IMR-90 (cell line): ENCODE results near the gene SLIT3. TPM values are rescaled to one million over a fixed set of nuclear protein-coding genes. Genes with fewer than 3 reads are reported as not detected.

Source experiments
- ATAC-seq: fragments of 200-7000 bp; cut with Tn5 transposase; 2 replicates; pipeline ENCODE4 v1.9.1; 2020; ENCODE audit warnings: low read depth, mild to moderate bottlenecking, moderate library complexity
- BruUV-seq: library from RNA; stranded (reverse); fragments of 400-500 nt; replicated peaks from 2 replicates; lab custom pipeline; 2021; lab: Mats Ljungman, UMichigan
- CTCF ChIA-PET: fragments of 300-600 bp; formaldehyde crosslinking; extraction: SDS; loops from one replicate; lab custom pipeline; 2021; ENCODE audit warnings: antibody characterized with exemption; lab: Yijun Ruan, JAX
- POLR2A ChIA-PET: fragments of 300-600 bp; sonication (Branson Sonifier 250); formaldehyde crosslinking; loops from one replicate; lab custom pipeline; 2022; ENCODE audit warnings: antibody characterized with exemption; ENCODE audit not compliant: unreplicated experiment; lab: Charles Lee
- DNase-seq: peaks from one replicate; pipeline ENCODE4 v3.0.0; 2013
- H2AFZ ChIP-seq: replicated peaks from 2 replicates; pipeline ENCODE3; 2013; ENCODE audit warnings: low read length, mild to moderate bottlenecking; ENCODE audit not compliant: poor library complexity
- H2AK5ac ChIP-seq: 2 replicates; pipeline ENCODE4 v1.6.1; 2013; ENCODE audit warnings: low read depth, low read length, inconsistent platforms
- H2AK9ac ChIP-seq: replicated peaks from 2 replicates; pipeline ENCODE3; 2013; ENCODE audit warnings: mild to moderate bottlenecking, low read depth, low read length, moderate library complexity; ENCODE audit not compliant: poor library complexity
- H2BK120ac ChIP-seq: 2 replicates; pipeline ENCODE4 v1.6.1; 2013; ENCODE audit warnings: low read depth, low read length, inconsistent platforms
- H2BK15ac ChIP-seq: 3 replicates; pipeline ENCODE4 v1.6.1; 2013; ENCODE audit warnings: low read depth, low read length, inconsistent platforms
- H2BK20ac ChIP-seq: 2 replicates; pipeline ENCODE4 v1.6.1; 2013; ENCODE audit warnings: low read depth, mild to moderate bottlenecking, inconsistent platforms, low read length, moderate library complexity
- H2BK5ac ChIP-seq: 2 replicates; pipeline ENCODE4 v1.6.1; 2013; ENCODE audit warnings: mild to moderate bottlenecking, low read depth, low read length, inconsistent platforms; ENCODE audit not compliant: poor library complexity, severe bottlenecking
- H3K14ac ChIP-seq: replicated peaks from 2 replicates; pipeline ENCODE4 v1.6.1; 2013; ENCODE audit warnings: low read depth, low read length, inconsistent platforms
- H3K18ac ChIP-seq: 2 replicates; pipeline ENCODE4 v1.6.1; 2013; ENCODE audit warnings: low read depth, low read length, control low read depth
- H3K23ac ChIP-seq: 2 replicates; pipeline ENCODE4 v1.6.1; 2013; ENCODE audit warnings: low read depth, low read length, inconsistent platforms
- H3K27ac ChIP-seq: 2 replicates; pipeline ENCODE4 v1.5.1; 2013; ENCODE audit warnings: mild to moderate bottlenecking, control low read depth, low read length; ENCODE audit not compliant: insufficient read depth
- H3K27me3 ChIP-seq: 2 replicates; pipeline ENCODE4 v1.6.1; 2013; ENCODE audit warnings: low read length; ENCODE audit not compliant: control insufficient read depth, insufficient read depth
- H3K36me3 ChIP-seq: 2 replicates; pipeline ENCODE4 v1.6.1; 2013; ENCODE audit warnings: low read length, mixed read lengths; ENCODE audit not compliant: control insufficient read depth, insufficient read depth
- H3K4ac ChIP-seq: 2 replicates; pipeline ENCODE4 v1.6.1; 2013; ENCODE audit warnings: low read depth, low read length, inconsistent platforms
- H3K4me1 ChIP-seq: 2 replicates; pipeline ENCODE4 v1.6.1; 2013; ENCODE audit warnings: low read length, mixed read lengths; ENCODE audit not compliant: control insufficient read depth, insufficient read depth
- H3K4me2 ChIP-seq: 2 replicates; pipeline ENCODE4 v1.6.1; 2013; ENCODE audit warnings: low read depth, mild to moderate bottlenecking, control low read depth, low read length, moderate library complexity
- H3K4me3 ChIP-seq: 2 replicates; pipeline ENCODE4 v1.5.1; 2013; ENCODE audit warnings: low read depth, mild to moderate bottlenecking, control low read depth, low read length, moderate library complexity; ENCODE audit not compliant: insufficient read depth
- H3K56ac ChIP-seq: 2 replicates; pipeline ENCODE4 v1.6.1; 2013; ENCODE audit warnings: low read length, inconsistent platforms; ENCODE audit not compliant: insufficient read depth; ENCODE audit errors: extremely low read depth
- H3K79me1 ChIP-seq, 2 experiments: 2 replicates each; pipeline ENCODE4 v1.6.1; 2013; ENCODE audit warnings: low read length in 2 of 2, inconsistent platforms in 1 of 2, low read depth in 1 of 2
- H3K9ac ChIP-seq: 2 replicates; pipeline ENCODE4 v1.6.1; 2013; ENCODE audit warnings: low read depth, low read length, control low read depth
- H3K9me1 ChIP-seq: 2 replicates; pipeline ENCODE4 v1.6.1; 2013; ENCODE audit warnings: low read length, inconsistent platforms; ENCODE audit not compliant: insufficient read depth
- H3K9me3 ChIP-seq: 2 replicates; pipeline ENCODE4 v1.6.1; 2013; ENCODE audit warnings: low read length; ENCODE audit not compliant: control insufficient read depth, insufficient read depth
- H4K20me1 ChIP-seq: 2 replicates; pipeline ENCODE4 v1.6.1; 2013; ENCODE audit warnings: low read length, inconsistent platforms; ENCODE audit not compliant: insufficient read depth
- H4K5ac ChIP-seq: 2 replicates; pipeline ENCODE4 v1.6.1; 2013; ENCODE audit warnings: mild to moderate bottlenecking, low read depth, low read length, control low read depth
- H4K8ac ChIP-seq, 2 experiments: 2 replicates each; pipeline ENCODE4 v1.6.1; 2013; ENCODE audit warnings: low read depth in 2 of 2, low read length in 2 of 2, control low read depth in 1 of 2, inconsistent platforms in 1 of 2
- H4K91ac ChIP-seq: 2 replicates; pipeline ENCODE4 v1.6.1; 2013; ENCODE audit warnings: low read depth, low read length, inconsistent platforms; ENCODE audit not compliant: insufficient read depth
- CEBPB ChIP-seq: IDR thresholded peaks from 2 replicates; pipeline ENCODE4 v1.6.1; 2012; ENCODE audit warnings: low read depth, low read length, improper control_type of control experiment
- WGBS, 2 experiments: methylation state at CpG; one replicate each; pipeline versions ENCODE4 v1.1.5 to v1.1.7; 2013; ENCODE audit warnings: missing lambda C conversion rate in 2 of 2; ENCODE audit not compliant: insufficient read length in 1 of 2; ENCODE audit errors: extremely low coverage in 2 of 2; 5-methylcytosine and 5-hydroxymethylcytosine counted together
- dilution Hi-C: fragments of 300-500 bp; cut with HindIII; formaldehyde crosslinking; loops from one replicate; pipeline ENCODE4 v1.14.3; 2018; ENCODE audit warnings: low sequenced_read_pairs; ENCODE audit not compliant: unreplicated experiment
- in situ Hi-C: fragments of 300-500 bp; cut with MboI; formaldehyde crosslinking; loops from 3 replicates; pipeline ENCODE4 v1.14.3; 2019; ENCODE audit warnings: low sequenced_read_pairs, inconsistent platforms, mixed read lengths
- intact Hi-C: fragments of 100-400 bp; cut with micrococcal nuclease; formaldehyde crosslinking; loops from 2 replicates; pipeline ENCODE4 v1.10.0; 2022
- polyA plus RNA-seq, 3 experiments: library from polyadenylated mRNA; depleted of rRNA; stranded (reverse); fragments of >200 nt; gene quantifications; 2 replicates each; pipeline ENCODE4 v1.2.3, GENCODE V29; 2012; ENCODE audit warnings: low replicate concordance in 1 of 3
- total RNA-seq: library from RNA; depleted of rRNA; stranded (reverse); fragments of >200 nt; gene quantifications from 2 replicates; pipeline ENCODE4 v1.2.3, GENCODE V29; 2012
- TF ChIP-seq, protein P1 (sequence below): fragments of 150-350 bp; IDR thresholded peaks from 2 replicates; pipeline ENCODE4 v1.6.1; 2017; ENCODE audit warnings: mild to moderate bottlenecking, antibody characterized with exemption, low read length, low read depth
- TF ChIP-seq, protein P2 (sequence below): conservative IDR thresholded peaks from 2 replicates; pipeline ENCODE4 v1.5.1; 2012; ENCODE audit warnings: mild to moderate bottlenecking, low read depth, low read length, improper control_type of control experiment

Gene SLIT3
- total and polyA plus RNA-seq, 2 of the 4 experiments (the other 2 are of a cell fraction) = 0.18 to 0.50 TPM

- no peak overlapping the region for H4K5ac ChIP-seq
- no peak for DNase-seq
- H3K79me1 ChIP-seq = no peaks in the 10 kb centered on the region
- intact Hi-C loops (no loop called here), dilution Hi-C loops (no loop called here), in situ Hi-C loops (no loop called here)
- H4K20me1 ChIP-seq = no peaks in the 10 kb centered on the region
- no peak overlapping the region for H3K56ac ChIP-seq
- no peak overlapping the region for H3K4me3 ChIP-seq
- TF ChIP-seq CEBPB = no peak
- TF ChIP-seq, protein P1, sequence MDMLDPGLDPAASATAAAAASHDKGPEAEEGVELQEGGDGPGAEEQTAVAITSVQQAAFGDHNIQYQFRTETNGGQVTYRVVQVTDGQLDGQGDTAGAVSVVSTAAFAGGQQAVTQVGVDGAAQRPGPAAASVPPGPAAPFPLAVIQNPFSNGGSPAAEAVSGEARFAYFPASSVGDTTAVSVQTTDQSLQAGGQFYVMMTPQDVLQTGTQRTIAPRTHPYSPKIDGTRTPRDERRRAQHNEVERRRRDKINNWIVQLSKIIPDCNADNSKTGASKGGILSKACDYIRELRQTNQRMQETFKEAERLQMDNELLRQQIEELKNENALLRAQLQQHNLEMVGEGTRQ = no peak
- TF ChIP-seq, protein P2, sequence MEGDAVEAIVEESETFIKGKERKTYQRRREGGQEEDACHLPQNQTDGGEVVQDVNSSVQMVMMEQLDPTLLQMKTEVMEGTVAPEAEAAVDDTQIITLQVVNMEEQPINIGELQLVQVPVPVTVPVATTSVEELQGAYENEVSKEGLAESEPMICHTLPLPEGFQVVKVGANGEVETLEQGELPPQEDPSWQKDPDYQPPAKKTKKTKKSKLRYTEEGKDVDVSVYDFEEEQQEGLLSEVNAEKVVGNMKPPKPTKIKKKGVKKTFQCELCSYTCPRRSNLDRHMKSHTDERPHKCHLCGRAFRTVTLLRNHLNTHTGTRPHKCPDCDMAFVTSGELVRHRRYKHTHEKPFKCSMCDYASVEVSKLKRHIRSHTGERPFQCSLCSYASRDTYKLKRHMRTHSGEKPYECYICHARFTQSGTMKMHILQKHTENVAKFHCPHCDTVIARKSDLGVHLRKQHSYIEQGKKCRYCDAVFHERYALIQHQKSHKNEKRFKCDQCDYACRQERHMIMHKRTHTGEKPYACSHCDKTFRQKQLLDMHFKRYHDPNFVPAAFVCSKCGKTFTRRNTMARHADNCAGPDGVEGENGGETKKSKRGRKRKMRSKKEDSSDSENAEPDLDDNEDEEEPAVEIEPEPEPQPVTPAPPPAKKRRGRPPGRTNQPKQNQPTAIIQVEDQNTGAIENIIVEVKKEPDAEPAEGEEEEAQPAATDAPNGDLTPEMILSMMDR = no peak
- POLR2A ChIA-PET = no interaction called here
- H3K9me3 ChIP-seq = no peaks in the 10 kb centered on the region
- H2BK15ac ChIP-seq = no peak overlapping the region
- no peak overlapping the region for H2BK5ac ChIP-seq
- H2AFZ ChIP-seq = no peak overlapping the region
- H3K4ac ChIP-seq = no peak overlapping the region
- no peak overlapping the region for H3K9ac ChIP-seq
- no peak overlapping the region for H4K91ac ChIP-seq
- H3K23ac ChIP-seq = no peak overlapping the region
- no peak overlapping the region for H2AK5ac ChIP-seq
- ATAC-seq = no peak
- no peak overlapping the region for H3K18ac ChIP-seq
- H3K14ac ChIP-seq = no peak overlapping the region
- WGBS, 2 experiments = 80% methylated on average over 3 of the region's 4 CpGs; no CpG with 5 or more reads in 1 of the 2 experiments
- H2BK120ac ChIP-seq = no peak overlapping the region
- no peaks in the 10 kb centered on the region for H3K27me3 ChIP-seq
- H3K4me2 ChIP-seq = no peak overlapping the region
- no peak overlapping the region for H3K27ac ChIP-seq
- H3K9me1 ChIP-seq = no peaks in the 10 kb centered on the region
- CTCF ChIA-PET = no interaction called here
- H3K4me1 ChIP-seq = no peaks in the 10 kb centered on the region
- no TSS peak for BruUV-seq
- no peak overlapping the region for H4K8ac ChIP-seq
- no peak overlapping the region for H2AK9ac ChIP-seq
- H2BK20ac ChIP-seq = no peak overlapping the region
- H3K36me3 ChIP-seq = no peaks in the 10 kb centered on the region
Measured at GRCh38 chr5:168858371-168858770, 442.6 kb downstream of the SLIT3 start.
